Suprapubic skin (tissue), 4 donors: ENCODE data around the gene CLSTN2. TPM values are rescaled to one million over a fixed set of nuclear protein-coding genes. Genes with fewer than 3 reads are reported as not detected.

Experiments
- DNase-seq, 2 donors: peaks; one replicate each; pipeline ENCODE4 v3.0.0-alpha.2; 2019; ENCODE audit warnings: low spot score in 2 of 2
- H3K27ac ChIP-seq: fragments of 200-600 bp; sonication (generic); one replicate; pipeline ENCODE4 v1.5.1; 2019
- H3K27me3 ChIP-seq: fragments of 200-600 bp; sonication (generic); one replicate; pipeline ENCODE4 v1.5.1; 2019
- H3K36me3 ChIP-seq: fragments of 200-600 bp; sonication (generic); one replicate; pipeline ENCODE4 v1.5.1; 2019
- H3K4me1 ChIP-seq: fragments of 200-600 bp; sonication (generic); one replicate; pipeline ENCODE4 v1.5.1; 2019
- H3K4me3 ChIP-seq: fragments of 200-600 bp; sonication (generic); one replicate; pipeline ENCODE4 v1.5.1; 2019; ENCODE audit warnings: mild to moderate bottlenecking
- H3K9me3 ChIP-seq: fragments of 200-600 bp; sonication (generic); one replicate; pipeline ENCODE4 v1.5.1; 2019
- CTCF ChIP-seq, 2 donors: fragments of 200-600 bp in 1 of 2; fragments of 450-650 bp in 1 of 2; sonication (generic) in 1 of 2; IDR thresholded peaks; one replicate each; pipeline ENCODE4 v1.5.1; 2016 to 2019; ENCODE audit warnings: antibody characterized with exemption in 2 of 2, mild to moderate bottlenecking in 1 of 2, moderate library complexity in 1 of 2
- EP300 ChIP-seq: sonication (generic); formaldehyde crosslinking; IDR thresholded peaks from one replicate; pipeline ENCODE4 v1.6.1; 2017; ENCODE audit warnings: antibody characterized with exemption
- POLR2A ChIP-seq, 2 donors: fragments of 450-650 bp; IDR thresholded peaks; one replicate each; pipeline ENCODE4 v1.6.1; 2017; ENCODE audit warnings: antibody characterized with exemption in 2 of 2, mild to moderate bottlenecking in 2 of 2, moderate library complexity in 2 of 2
- POLR2AphosphoS5 ChIP-seq, 3 donors: sonication (generic); formaldehyde crosslinking; IDR thresholded peaks; one replicate each; pipeline ENCODE4 v1.6.1; 2017; ENCODE audit warnings: antibody characterized with exemption in 3 of 3
- WGBS: methylation state at CpG from one replicate; pipeline ENCODE4 v1.1.5; 2018; 5-methylcytosine and 5-hydroxymethylcytosine counted together
- total RNA-seq, 4 donors: library from RNA; depleted of rRNA; stranded (reverse); fragments of >200 nt; gene quantifications; one replicate each; pipeline ENCODE4 v1.1.0, GENCODE V29; 2016

CLSTN2 gene
- total RNA-seq, 4 donors from 2014 or later = 4.3 to 14.1 (median 7.4) TPM

- no peaks in the 10 kb centered on the region for H3K9me3 ChIP-seq
- no peaks in the 10 kb centered on the region for H3K27me3 ChIP-seq
- no peaks in the 10 kb centered on the region for H3K36me3 ChIP-seq
- H3K27ac ChIP-seq = no peak overlapping the region
- TF ChIP-seq CTCF (IDR thresholded peaks at IDR 0.05) (peak in 1 of 2 donors; percentile 19), POLR2AphosphoS5 (IDR thresholded peaks at IDR 0.05) (no peak), POLR2A (IDR thresholded peaks at IDR 0.05) (no peak), EP300 (no peak)
- H3K4me3 ChIP-seq = no peak overlapping the region
- no peaks in the 10 kb centered on the region for H3K4me1 ChIP-seq
- WGBS = 70% methylated on average over 6 of the region's 6 CpGs
- no peak for DNase-seq
These were observed 281.3 kb downstream of the CLSTN2 start for GRCh38 chr3:140216249-140216648.

- no peak for DNase-seq
- TF ChIP-seq POLR2AphosphoS5 (IDR thresholded peaks at IDR 0.05) (no peak), EP300 (no peak), CTCF (IDR thresholded peaks at IDR 0.05) (no peak)
- Histone ChIP-seq H3K4me3 (no peak overlapping the region), H3K4me1 (no peaks in the 10 kb centered on the region), H3K9me3 (no peaks in the 10 kb centered on the region), H3K36me3 (no peaks in the 10 kb centered on the region), H3K27me3 (no peaks in the 10 kb centered on the region), H3K27ac (no peak overlapping the region)
- 68% methylated on average over 11 of the region's 11 CpGs for WGBS
These were observed 284.3 kb downstream of the CLSTN2 start for GRCh38 chr3:140219291-140219690.

GRCh38 chr3:140219923-140220452, 285.0 kb downstream of the CLSTN2 start:
- WGBS = 85% methylated on average over 2 of the region's 2 CpGs
- TF ChIP-seq POLR2AphosphoS5 (IDR thresholded peaks at IDR 0.05) (no peak), CTCF (IDR thresholded peaks at IDR 0.05) (no peak), EP300 (no peak), POLR2A (IDR thresholded peaks at IDR 0.05) (no peak)

GRCh38 chr3:140223197-140223596, 288.2 kb downstream of the CLSTN2 start:
- Histone ChIP-seq H3K4me1 (no peaks in the 10 kb centered on the region), H3K36me3 (no peaks in the 10 kb centered on the region), H3K27me3 (no peaks in the 10 kb centered on the region), H3K27ac (no peak overlapping the region), H3K9me3 (no peaks in the 10 kb centered on the region), H3K4me3 (no peak overlapping the region)
- WGBS = 75% methylated on average over 4 of the region's 4 CpGs
- TF ChIP-seq POLR2A (IDR thresholded peaks at IDR 0.05) (no peak), CTCF (IDR thresholded peaks at IDR 0.05) (no peak), EP300 (no peak), POLR2AphosphoS5 (IDR thresholded peaks at IDR 0.05) (no peak)
- DNase-seq = no peak

More at GRCh38 chr3:140219923-140220452, 285.0 kb downstream of the CLSTN2 start:
- Histone ChIP-seq H3K27ac (no peak overlapping the region), H3K4me3 (no peak overlapping the region), H3K4me1 (no peaks in the 10 kb centered on the region), H3K36me3 (no peaks in the 10 kb centered on the region), H3K9me3 (no peaks in the 10 kb centered on the region), H3K27me3 (no peaks in the 10 kb centered on the region)
- DNase-seq = no peak

- no peak for DNase-seq
- no peaks in the 10 kb centered on the region for H3K9me3 ChIP-seq
- H3K27me3 ChIP-seq = no peaks in the 10 kb centered on the region
- H3K4me3 ChIP-seq = no peak overlapping the region
- H3K4me1 ChIP-seq = no peaks in the 10 kb centered on the region
- TF ChIP-seq EP300 (no peak), CTCF (IDR thresholded peaks at IDR 0.05) (no peak), POLR2AphosphoS5 (IDR thresholded peaks at IDR 0.05) (no peak), POLR2A (IDR thresholded peaks at IDR 0.05) (no peak)
- no peak overlapping the region for H3K27ac ChIP-seq
- no peaks in the 10 kb centered on the region for H3K36me3 ChIP-seq
- 66% methylated on average over 2 of the region's 2 CpGs for WGBS
These were observed 288.6 kb downstream of the CLSTN2 start for GRCh38 chr3:140223631-140224030.
